HG02885 (cell line): Measurements from ENCODE around the gene ZNF783.
"Not testable (repeated sequence)": the region's sequence is repeated elsewhere in the genome, so short reads cannot be mapped to it uniquely, and the experiment has no call there.

Experiments
- ATAC-seq: cut with Tn5 transposase; IDR thresholded peaks from one replicate; pipeline ENCODE4 v1.9.1; 2021; ENCODE audit warnings: mild to moderate bottlenecking; ENCODE audit not compliant: unreplicated experiment, poor library complexity

The ZNF783 gene

GRCh38 chr7:149295481-149295850, 33.5 kb downstream of the ZNF783 start:
- no peak for ATAC-seq

- ATAC-seq: no peak
These were observed 34.4 kb downstream of the ZNF783 start for GRCh38 chr7:149296368-149296767.

GRCh38 chr7:149297034-149297755, 35.2 kb downstream of the ZNF783 start:
- no peak for ATAC-seq

GRCh38 chr7:149300620-149301285, 38.8 kb downstream of the ZNF783 start:
- ATAC-seq: no peak

GRCh38 chr7:149302222-149302621, 40.2 kb downstream of the ZNF783 start:
- no peak for ATAC-seq

GRCh38 chr7:149302865-149303264, 40.9 kb downstream of the ZNF783 start:
- ATAC-seq: no peak

- no peak for ATAC-seq
These were observed 42.0 kb downstream of the ZNF783 start for GRCh38 chr7:149304006-149304405.

- no peak for ATAC-seq
These were observed 44.9 kb downstream of the ZNF783 start for GRCh38 chr7:149306854-149307253.

GRCh38 chr7:149307775-149308501, 45.9 kb downstream of the ZNF783 start:
- ATAC-seq: no peak

GRCh38 chr7:149310113-149310836, 48.3 kb downstream of the ZNF783 start:
- peak; percentile 78 for ATAC-seq

- ATAC-seq: no peak
These were observed 49.1 kb downstream of the ZNF783 start for GRCh38 chr7:149310990-149311573.

- ATAC-seq: no peak
These were observed 52.0 kb downstream of the ZNF783 start for GRCh38 chr7:149313981-149314380.

- ATAC-seq: no peak
These were observed 54.6 kb downstream of the ZNF783 start for GRCh38 chr7:149316606-149317005.

- ATAC-seq: no peak
These were observed 55.5 kb downstream of the ZNF783 start for GRCh38 chr7:149317496-149317895.

- no peak for ATAC-seq
These were observed 56.1 kb downstream of the ZNF783 start for GRCh38 chr7:149317986-149318672.

GRCh38 chr7:149319376-149319775, 57.4 kb downstream of the ZNF783 start:
- no peak for ATAC-seq

GRCh38 chr7:149320313-149321124, 58.5 kb downstream of the ZNF783 start:
- ATAC-seq: no peak

GRCh38 chr7:149321125-149321905, 59.3 kb downstream of the ZNF783 start:
- not testable (repeated sequence) for ATAC-seq
